ENCODE data around the gene CAPN14. TPM values are rescaled to one million over a fixed set of nuclear protein-coding genes. Genes with fewer than 3 reads are reported as not detected.

CAPN14 gene
- total RNA-seq, 2 experiments from 2014 or later: 0.20 to 0.30 TPM

DNA sequence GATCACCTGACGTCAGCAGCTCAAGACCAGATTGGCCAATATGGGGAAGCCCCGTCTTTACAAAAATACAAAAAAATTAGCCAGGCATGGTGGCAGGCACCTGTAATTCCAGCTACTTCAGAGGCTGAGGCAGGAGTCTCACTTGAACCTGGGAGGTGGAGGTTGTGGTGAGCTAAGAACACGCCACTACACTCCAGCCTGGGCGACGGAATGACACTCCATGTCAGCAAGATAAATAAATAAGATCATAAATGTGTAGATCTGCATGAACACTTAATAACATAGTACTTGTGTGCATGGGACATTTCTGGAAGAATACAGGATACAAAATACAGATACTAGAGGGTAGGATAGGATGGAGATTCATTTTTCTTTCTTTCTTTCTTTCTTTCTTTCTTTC is 25.7 kb upstream of the CAPN14 start:
- ChIA-PET POLR2A (no interaction called here), CTCF (no interaction called here)
- Histone ChIP-seq H3K9me3 (ENCODE audit: control insufficient read depth in 1 of 2, insufficient read depth in 1 of 2, low read length in 2 of 2) (no peaks in the 10 kb centered on the region), H3K27ac (ENCODE audit: low read depth in 1 of 2, low read length in 2 of 2) (no peak overlapping the region), H3K4me3 (ENCODE audit: low read length) (no peak overlapping the region), H3K36me3 (ENCODE audit: insufficient read depth, low read length) (peaks cover 6% of the 10 kb centered on the region), H3K4me1 (ENCODE audit: insufficient read depth, low read length) (no peaks in the 10 kb centered on the region), H3K27me3 (ENCODE audit: control insufficient read depth in 1 of 2, insufficient read depth in 2 of 2, low read length in 2 of 2) (no peaks in the 10 kb centered on the region)
- H3K4me1 Mint-ChIP-seq (ENCODE audit: low read depth): no peaks in the 10 kb centered on the region
- TF ChIP-seq, protein P1, sequence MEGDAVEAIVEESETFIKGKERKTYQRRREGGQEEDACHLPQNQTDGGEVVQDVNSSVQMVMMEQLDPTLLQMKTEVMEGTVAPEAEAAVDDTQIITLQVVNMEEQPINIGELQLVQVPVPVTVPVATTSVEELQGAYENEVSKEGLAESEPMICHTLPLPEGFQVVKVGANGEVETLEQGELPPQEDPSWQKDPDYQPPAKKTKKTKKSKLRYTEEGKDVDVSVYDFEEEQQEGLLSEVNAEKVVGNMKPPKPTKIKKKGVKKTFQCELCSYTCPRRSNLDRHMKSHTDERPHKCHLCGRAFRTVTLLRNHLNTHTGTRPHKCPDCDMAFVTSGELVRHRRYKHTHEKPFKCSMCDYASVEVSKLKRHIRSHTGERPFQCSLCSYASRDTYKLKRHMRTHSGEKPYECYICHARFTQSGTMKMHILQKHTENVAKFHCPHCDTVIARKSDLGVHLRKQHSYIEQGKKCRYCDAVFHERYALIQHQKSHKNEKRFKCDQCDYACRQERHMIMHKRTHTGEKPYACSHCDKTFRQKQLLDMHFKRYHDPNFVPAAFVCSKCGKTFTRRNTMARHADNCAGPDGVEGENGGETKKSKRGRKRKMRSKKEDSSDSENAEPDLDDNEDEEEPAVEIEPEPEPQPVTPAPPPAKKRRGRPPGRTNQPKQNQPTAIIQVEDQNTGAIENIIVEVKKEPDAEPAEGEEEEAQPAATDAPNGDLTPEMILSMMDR (IDR thresholded peaks at IDR 0.05): no peak
- ATAC-seq (ENCODE audit: poor library complexity): no peak
- no peaks in the 10 kb centered on the region for H3K27me3 Mint-ChIP-seq
- no peak overlapping the region for H3K27ac Mint-ChIP-seq
- DNase-seq: no peak
- peaks cover 12% of the 10 kb centered on the region for H3K36me3 Mint-ChIP-seq (ENCODE audit: low read depth)
- no peak overlapping the region for H3K4me3 Mint-ChIP-seq
- no peaks in the 10 kb centered on the region for H3K9me3 Mint-ChIP-seq
- intact Hi-C loops (cut with DNase I, micrococcal nuclease): no loop called here

GRCh38 chr2:31241625-31242270 is 24.4 kb upstream of the CAPN14 start:
- peaks cover 7% of the 10 kb centered on the region for H3K36me3 Mint-ChIP-seq (ENCODE audit: low read depth)
- H3K4me1 Mint-ChIP-seq (ENCODE audit: low read depth): no peaks in the 10 kb centered on the region
- Histone ChIP-seq H3K4me1 (ENCODE audit: insufficient read depth, low read length) (no peaks in the 10 kb centered on the region), H3K27me3 (ENCODE audit: control insufficient read depth in 1 of 2, insufficient read depth in 2 of 2, low read length in 2 of 2) (no peaks in the 10 kb centered on the region), H3K36me3 (ENCODE audit: insufficient read depth, low read length) (peaks cover 6% of the 10 kb centered on the region), H3K27ac (ENCODE audit: low read depth in 1 of 2, low read length in 2 of 2) (no peak overlapping the region), H3K9me3 (ENCODE audit: control insufficient read depth in 1 of 2, insufficient read depth in 1 of 2, low read length in 2 of 2) (no peaks in the 10 kb centered on the region), H3K4me3 (ENCODE audit: low read length) (no peak overlapping the region)
- ATAC-seq (ENCODE audit: poor library complexity): no peak
- CTCF ChIA-PET: no interaction called here
- no peaks in the 10 kb centered on the region for H3K9me3 Mint-ChIP-seq
- H3K27me3 Mint-ChIP-seq: no peaks in the 10 kb centered on the region
- TF ChIP-seq, protein P1 (IDR thresholded peaks at IDR 0.05): no peak
- H3K4me3 Mint-ChIP-seq: no peak overlapping the region
- intact Hi-C loops (cut with DNase I, micrococcal nuclease): no loop called here
- H3K27ac Mint-ChIP-seq: no peak overlapping the region
- DNase-seq: no peak
- POLR2A ChIA-PET: no interaction called here

GRCh38 chr2:31240381-31241365 is 23.4 kb upstream of the CAPN14 start:
- no peak overlapping the region for H3K4me3 ChIP-seq (ENCODE audit: low read length)
- intact Hi-C loops (cut with DNase I, micrococcal nuclease): no loop called here
- Mint-ChIP-seq H3K9me3 (no peaks in the 10 kb centered on the region), H3K4me3 (no peak overlapping the region), H3K27ac (no peak overlapping the region), H3K4me1 (ENCODE audit: low read depth) (peaks cover 4% of the 10 kb centered on the region), H3K36me3 (ENCODE audit: low read depth) (peaks cover 7% of the 10 kb centered on the region), H3K27me3 (no peaks in the 10 kb centered on the region)
- no peaks in the 10 kb centered on the region for H3K27me3 ChIP-seq (ENCODE audit: control insufficient read depth in 1 of 2, insufficient read depth in 2 of 2, low read length in 2 of 2)
- ATAC-seq (ENCODE audit: poor library complexity) (no peak), DNase-seq (no peak)
- TF ChIP-seq, protein P1 (IDR thresholded peaks at IDR 0.05): no peak
- peaks cover 3% of the 10 kb centered on the region for H3K36me3 ChIP-seq (ENCODE audit: insufficient read depth, low read length)
- no peaks in the 10 kb centered on the region for H3K4me1 ChIP-seq (ENCODE audit: insufficient read depth, low read length)
- H3K27ac ChIP-seq (ENCODE audit: low read depth in 1 of 2, low read length in 2 of 2): no peak overlapping the region
- POLR2A ChIA-PET: no interaction called here
- no peaks in the 10 kb centered on the region for H3K9me3 ChIP-seq (ENCODE audit: control insufficient read depth in 1 of 2, insufficient read depth in 1 of 2, low read length in 2 of 2)
- CTCF ChIA-PET: no interaction called here
